Hepatocyte (in vitro differentiated cells): Measurements from ENCODE around the gene FARP1. TPM values are rescaled to one million over a fixed set of nuclear protein-coding genes. Genes with fewer than 3 reads are reported as not detected.

Experiments
- DNase-seq: peaks from one replicate; pipeline ENCODE4 v3.0.0-alpha.2; 2016; ENCODE audit warnings: low spot score
- H2AFZ ChIP-seq: fragments of 200-600 bp; sonication (generic); 2 replicates; pipeline ENCODE4 v1.6.0; 2016; ENCODE audit warnings: antibody characterized with exemption, mild to moderate bottlenecking
- H3K27ac ChIP-seq: fragments of 200-600 bp; sonication (generic); 2 replicates; pipeline ENCODE4 v1.5.1; 2016; ENCODE audit warnings: mild to moderate bottlenecking
- H3K27me3 ChIP-seq: fragments of 200-600 bp; sonication (generic); 2 replicates; pipeline ENCODE4 v1.6.1; 2016
- H3K36me3 ChIP-seq: fragments of 200-600 bp; sonication (generic); replicated peaks from 2 replicates; pipeline ENCODE4 v1.5.1; 2016; ENCODE audit warnings: low read depth; ENCODE audit not compliant: insufficient read depth
- H3K4me1 ChIP-seq: fragments of 200-600 bp; sonication (generic); 2 replicates; pipeline ENCODE4 v1.5.1; 2016; ENCODE audit warnings: mild to moderate bottlenecking, moderate library complexity; ENCODE audit not compliant: insufficient read depth
- H3K4me2 ChIP-seq: fragments of 200-600 bp; sonication (generic); 2 replicates; pipeline ENCODE4 v1.6.0; 2016
- H3K4me3 ChIP-seq: fragments of 200-600 bp; sonication (generic); 2 replicates; pipeline ENCODE4 v1.5.1; 2016; ENCODE audit warnings: mild to moderate bottlenecking
- H3K79me2 ChIP-seq: fragments of 200-600 bp; sonication (generic); 2 replicates; pipeline ENCODE4 v1.6.0; 2017; ENCODE audit warnings: mild to moderate bottlenecking
- H3K9me2 ChIP-seq: fragments of 200-600 bp; sonication (generic); replicated peaks from 2 replicates; pipeline ENCODE4 v1.6.0; 2017; ENCODE audit warnings: mild to moderate bottlenecking; ENCODE audit not compliant: insufficient read depth
- H3K9me3 ChIP-seq: fragments of 200-600 bp; sonication (generic); 2 replicates; pipeline ENCODE4 v1.5.1; 2016; ENCODE audit warnings: low read depth, mild to moderate bottlenecking
- H4K20me1 ChIP-seq: fragments of 200-600 bp; sonication (generic); 2 replicates; pipeline ENCODE4 v1.6.0; 2016; ENCODE audit warnings: mild to moderate bottlenecking; ENCODE audit not compliant: insufficient read depth, poor library complexity, severe bottlenecking
- CTCF ChIP-seq: fragments of 200-600 bp; sonication (generic); IDR thresholded peaks from 2 replicates; pipeline ENCODE4 v1.5.1; 2016; ENCODE audit warnings: antibody characterized with exemption, mild to moderate bottlenecking; ENCODE audit not compliant: poor library complexity
- EZH2 ChIP-seq: fragments of 200-600 bp; sonication (generic); IDR thresholded peaks from 2 replicates; pipeline ENCODE4 v1.6.1; 2016; ENCODE audit warnings: antibody characterized with exemption, mild to moderate bottlenecking, borderline replicate concordance
- EZH2phosphoT487 ChIP-seq: fragments of 200-600 bp; sonication (generic); IDR thresholded peaks from one replicate; pipeline ENCODE4 v1.6.1; 2018; ENCODE audit warnings: antibody characterized with exemption, mild to moderate bottlenecking, low read depth, moderate library complexity; ENCODE audit not compliant: unreplicated experiment, severe bottlenecking
- WGBS: methylation state at CpG from one replicate; pipeline ENCODE4 v1.1.6; 2016; ENCODE audit warnings: low lambda C conversion rate; ENCODE audit errors: missing lambda C conversion rate; 5-methylcytosine and 5-hydroxymethylcytosine counted together
- polyA plus RNA-seq: library from polyadenylated mRNA; unstranded; fragments of >200 nt; fragmentation: Nextera tagmentation; extraction: Ambion mirVana; gene quantifications from 2 replicates; pipeline ENCODE4 v1.2.1, GENCODE V29; 2016
- total RNA-seq: library from RNA; depleted of rRNA; stranded (reverse); fragments of >200 nt; gene quantifications from 2 replicates; pipeline ENCODE4 v1.2.3, GENCODE V29; 2014

Gene FARP1
- total and polyA plus RNA-seq, 2 experiments from 2014 or later = 35.5 to 68.7 TPM

GRCh38 chr13:98494769-98495168, 351.9 kb downstream of the FARP1 start:
- peaks cover 23% of the 10 kb centered on the region for H4K20me1 ChIP-seq
- H3K36me3 ChIP-seq = no peaks in the 10 kb centered on the region
- peak overlapping the region; percentile 79 for H3K27ac ChIP-seq

DNA sequence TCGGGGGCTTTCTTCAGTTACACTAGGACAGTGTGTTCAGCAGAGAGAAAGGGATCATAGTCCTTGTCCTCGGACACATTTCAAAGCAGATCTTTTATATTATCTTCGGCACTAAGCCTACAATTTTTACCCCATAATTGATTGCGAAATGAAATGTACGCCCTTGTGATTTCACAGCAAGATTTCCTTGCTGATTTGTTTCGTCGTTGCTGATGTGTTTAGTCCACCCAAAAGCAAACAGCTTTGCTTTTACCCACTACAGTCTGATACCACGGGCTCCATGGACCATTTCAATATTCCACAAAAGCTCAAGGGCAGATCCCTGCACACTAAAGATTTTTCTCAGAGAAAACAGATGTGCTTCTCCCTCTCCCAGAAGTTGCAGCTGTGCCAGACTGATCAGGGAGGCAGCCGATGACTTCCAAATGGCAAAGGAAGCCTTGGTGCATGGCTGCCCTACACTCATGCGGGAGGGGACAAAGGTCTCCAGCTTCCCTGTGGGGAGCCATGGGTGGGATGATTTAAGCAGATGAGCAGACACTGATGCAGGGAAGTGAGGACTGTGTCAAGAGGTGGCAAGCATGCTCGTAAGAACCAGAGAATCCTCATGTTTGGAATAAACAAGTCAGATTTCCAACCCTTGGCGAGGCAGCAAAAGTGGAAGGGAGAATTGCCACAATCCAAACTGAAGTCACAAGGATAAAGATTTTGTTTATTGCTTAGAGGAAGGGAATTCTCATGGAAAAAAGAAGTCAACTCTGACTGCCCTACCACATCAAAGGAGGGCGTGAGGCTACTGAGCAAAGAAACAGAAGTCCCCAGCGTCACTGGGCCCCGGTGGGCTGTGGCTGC, 353.0 kb downstream of the FARP1 start:
- H3K79me2 ChIP-seq = peaks cover 96% of the 10 kb centered on the region
- no peak overlapping the region for H2AFZ ChIP-seq
- no peaks in the 10 kb centered on the region for H3K9me3 ChIP-seq
- H3K9me2 ChIP-seq = no peaks in the 10 kb centered on the region
- peaks cover 20% of the 10 kb centered on the region for H4K20me1 ChIP-seq
- H3K36me3 ChIP-seq = no peaks in the 10 kb centered on the region
- H3K4me1 ChIP-seq = peaks cover 32% of the 10 kb centered on the region
- H3K4me3 ChIP-seq = no peak overlapping the region
- no peak for DNase-seq
- peak overlapping the region; percentile 61 for H3K4me2 ChIP-seq
- H3K27me3 ChIP-seq = no peaks in the 10 kb centered on the region
- WGBS = 59% methylated on average over 15 of the region's 15 CpGs
- peak overlapping the region; percentile 79 for H3K27ac ChIP-seq
- TF ChIP-seq EZH2phosphoT487 (no peak), CTCF (no peak), EZH2 (no peak)

More at GRCh38 chr13:98494769-98495168, 351.9 kb downstream of the FARP1 start:
- DNase-seq = no peak
- Histone ChIP-seq H3K9me2 (no peaks in the 10 kb centered on the region), H3K4me3 (no peak overlapping the region), H2AFZ (no peak overlapping the region), H3K9me3 (no peaks in the 10 kb centered on the region), H3K4me2 (no peak overlapping the region), H3K79me2 (peaks cover 92% of the 10 kb centered on the region), H3K27me3 (no peaks in the 10 kb centered on the region), H3K4me1 (peaks cover 36% of the 10 kb centered on the region)
- 95% methylated on average over 13 of the region's 13 CpGs for WGBS
- TF ChIP-seq EZH2 = no peak
- no peak for TF ChIP-seq CTCF
- no peak for TF ChIP-seq EZH2phosphoT487

DNA sequence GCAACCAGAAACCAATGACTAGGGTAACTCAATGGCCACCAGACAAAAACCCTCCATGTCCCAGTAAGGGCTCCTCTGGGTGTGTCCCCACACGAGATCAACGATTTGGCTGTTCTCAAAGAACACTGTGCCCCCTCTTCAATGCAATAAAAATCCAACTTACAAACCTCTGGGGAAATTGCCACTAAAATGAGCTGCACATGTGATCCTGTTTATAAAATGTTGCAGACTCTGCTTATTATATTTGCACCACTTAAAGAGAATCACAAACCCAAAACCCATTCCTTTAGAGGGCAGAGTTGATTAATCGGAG, 353.5 kb downstream of the FARP1 start:
- Histone ChIP-seq H3K79me2 (peaks cover 96% of the 10 kb centered on the region), H2AFZ (no peak overlapping the region), H3K4me1 (peaks cover 32% of the 10 kb centered on the region), H3K9me2 (no peaks in the 10 kb centered on the region), H3K36me3 (no peaks in the 10 kb centered on the region), H3K9me3 (no peaks in the 10 kb centered on the region), H3K4me3 (no peak overlapping the region), H3K27me3 (no peaks in the 10 kb centered on the region), H3K27ac (peak overlapping the region; percentile 79), H3K4me2 (peak overlapping the region; percentile 61), H4K20me1 (peaks cover 16% of the 10 kb centered on the region)
- TF ChIP-seq EZH2phosphoT487 = no peak
- 68% methylated on average over 3 of the region's 3 CpGs for WGBS
- no peak for DNase-seq

GRCh38 chr13:98496966-98497365, 354.1 kb downstream of the FARP1 start:
- no peak for DNase-seq
- peaks cover 96% of the 10 kb centered on the region for H3K79me2 ChIP-seq
- H3K9me3 ChIP-seq = no peaks in the 10 kb centered on the region
- peak overlapping the region; percentile 61 for H3K4me2 ChIP-seq
- H3K27ac ChIP-seq = peak overlapping the region; percentile 79
- no peaks in the 10 kb centered on the region for H3K36me3 ChIP-seq
- no peak overlapping the region for H2AFZ ChIP-seq
- whole genome bisulfite sequencing = 96% methylated on average over 8 of the region's 8 CpGs
- no peaks in the 10 kb centered on the region for H3K9me2 ChIP-seq
- TF ChIP-seq EZH2 = no peak
- no peak for TF ChIP-seq EZH2phosphoT487
- TF ChIP-seq CTCF = no peak
- H3K27me3 ChIP-seq = no peaks in the 10 kb centered on the region
- H4K20me1 ChIP-seq = peaks cover 22% of the 10 kb centered on the region
- H3K4me3 ChIP-seq = no peak overlapping the region
- peaks cover 32% of the 10 kb centered on the region for H3K4me1 ChIP-seq
